GM20000 (cell line): ENCODE measurements around the gene EXOC6B.
A peak's percentile ranks its signal among the peaks of the same experiment; 100 is the strongest.

ENCODE experiments used
- DNase-seq: peaks from one replicate; pipeline ENCODE4 v3.0.0; 2012; ENCODE audit warnings: low spot score
- TF ChIP-seq, protein P1 (sequence below): IDR thresholded peaks from 2 replicates; pipeline ENCODE4 v1.5.1; 2012; ENCODE audit warnings: mild to moderate bottlenecking, control low read depth; ENCODE audit errors: extremely low read depth, missing control alignments

The EXOC6B gene

DNA sequence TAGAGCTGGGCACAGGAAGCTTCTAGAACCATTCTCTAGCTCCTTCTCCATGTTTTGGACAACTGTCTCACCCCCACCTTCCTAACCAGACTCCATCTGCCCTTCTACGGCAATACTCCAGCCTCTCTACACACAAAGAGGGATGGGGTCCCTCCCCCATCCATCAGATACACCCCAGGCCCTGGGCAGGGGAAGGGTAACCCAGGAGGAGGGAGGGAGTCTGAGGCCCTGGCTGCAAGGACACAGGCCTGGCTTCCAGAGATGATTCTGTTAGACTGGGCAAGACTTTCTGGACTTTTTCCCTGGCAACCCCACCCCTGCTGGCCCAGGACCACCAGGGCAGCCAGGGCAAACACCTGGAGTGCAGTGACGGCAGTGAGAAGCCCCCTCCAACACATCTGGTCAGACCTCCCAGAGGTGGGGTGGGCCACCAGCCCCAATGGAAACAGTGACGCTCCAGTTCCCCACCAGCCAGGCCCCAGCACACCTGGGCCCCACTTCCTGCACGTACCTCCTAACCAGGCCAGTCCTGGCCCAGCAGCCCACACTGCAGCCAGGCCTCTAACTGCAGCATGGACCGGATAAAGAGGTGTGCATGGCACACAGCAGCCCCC is 684.7 kb downstream of the EXOC6B start:
- TF ChIP-seq, protein P1, sequence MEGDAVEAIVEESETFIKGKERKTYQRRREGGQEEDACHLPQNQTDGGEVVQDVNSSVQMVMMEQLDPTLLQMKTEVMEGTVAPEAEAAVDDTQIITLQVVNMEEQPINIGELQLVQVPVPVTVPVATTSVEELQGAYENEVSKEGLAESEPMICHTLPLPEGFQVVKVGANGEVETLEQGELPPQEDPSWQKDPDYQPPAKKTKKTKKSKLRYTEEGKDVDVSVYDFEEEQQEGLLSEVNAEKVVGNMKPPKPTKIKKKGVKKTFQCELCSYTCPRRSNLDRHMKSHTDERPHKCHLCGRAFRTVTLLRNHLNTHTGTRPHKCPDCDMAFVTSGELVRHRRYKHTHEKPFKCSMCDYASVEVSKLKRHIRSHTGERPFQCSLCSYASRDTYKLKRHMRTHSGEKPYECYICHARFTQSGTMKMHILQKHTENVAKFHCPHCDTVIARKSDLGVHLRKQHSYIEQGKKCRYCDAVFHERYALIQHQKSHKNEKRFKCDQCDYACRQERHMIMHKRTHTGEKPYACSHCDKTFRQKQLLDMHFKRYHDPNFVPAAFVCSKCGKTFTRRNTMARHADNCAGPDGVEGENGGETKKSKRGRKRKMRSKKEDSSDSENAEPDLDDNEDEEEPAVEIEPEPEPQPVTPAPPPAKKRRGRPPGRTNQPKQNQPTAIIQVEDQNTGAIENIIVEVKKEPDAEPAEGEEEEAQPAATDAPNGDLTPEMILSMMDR: no peak
- no peak for DNase-seq

DNA sequence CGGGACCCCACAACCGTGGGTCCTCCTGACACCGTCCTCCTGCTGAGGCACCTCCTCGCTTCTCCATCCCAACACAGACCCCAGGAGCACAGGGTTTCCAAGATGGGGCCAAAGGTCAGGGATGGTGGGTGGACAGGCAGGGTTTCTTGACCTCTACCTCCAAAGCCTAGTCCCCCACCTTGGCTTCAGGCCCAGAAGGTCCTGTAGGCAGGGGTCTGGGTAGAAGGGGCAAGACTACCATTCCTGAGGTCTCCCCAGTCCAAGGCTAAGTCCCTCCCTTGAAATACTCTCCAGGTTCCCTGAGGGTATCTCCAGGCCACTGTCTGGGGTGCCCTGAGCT is 685.2 kb downstream of the EXOC6B start:
- TF ChIP-seq, protein P1: no peak
- no peak for DNase-seq

DNA sequence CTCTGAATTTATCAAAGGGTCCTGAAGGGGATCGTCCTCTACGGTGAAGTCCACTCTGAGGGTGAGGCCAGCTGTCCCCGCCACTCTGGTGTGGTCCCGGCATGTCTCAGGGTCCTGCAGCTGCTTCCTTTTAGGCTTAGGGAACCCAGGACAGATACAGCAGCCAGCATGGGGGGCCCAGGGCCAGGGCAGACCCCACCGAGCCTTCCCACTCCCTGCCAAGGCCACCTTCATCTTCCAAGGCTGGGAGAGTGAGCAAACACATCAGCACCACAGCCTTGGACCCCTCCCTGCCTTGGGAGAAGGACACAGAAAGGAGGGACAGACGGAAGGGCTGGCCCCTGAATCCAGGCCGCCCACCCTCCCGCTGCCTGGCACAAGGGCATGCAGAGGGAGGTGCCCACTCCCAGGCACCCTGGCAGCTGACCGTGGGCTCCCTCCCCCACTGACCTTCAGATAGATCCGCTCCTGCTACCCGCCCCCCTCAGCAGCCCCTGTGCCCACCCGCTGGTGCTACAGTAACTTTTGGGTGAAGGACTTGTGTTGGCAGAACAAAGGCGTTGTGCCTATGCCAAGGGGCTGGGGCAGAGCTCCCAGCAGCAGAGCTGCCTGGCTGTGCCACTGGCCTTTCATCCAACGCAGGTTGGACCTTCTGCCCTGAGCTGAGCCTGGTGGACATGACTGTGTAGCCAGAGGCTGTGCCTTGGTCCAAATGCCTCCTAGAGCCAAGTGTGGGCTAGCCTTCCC is 685.8 kb downstream of the EXOC6B start:
- TF ChIP-seq, protein P1: no peak
- DNase-seq: no peak

DNA sequence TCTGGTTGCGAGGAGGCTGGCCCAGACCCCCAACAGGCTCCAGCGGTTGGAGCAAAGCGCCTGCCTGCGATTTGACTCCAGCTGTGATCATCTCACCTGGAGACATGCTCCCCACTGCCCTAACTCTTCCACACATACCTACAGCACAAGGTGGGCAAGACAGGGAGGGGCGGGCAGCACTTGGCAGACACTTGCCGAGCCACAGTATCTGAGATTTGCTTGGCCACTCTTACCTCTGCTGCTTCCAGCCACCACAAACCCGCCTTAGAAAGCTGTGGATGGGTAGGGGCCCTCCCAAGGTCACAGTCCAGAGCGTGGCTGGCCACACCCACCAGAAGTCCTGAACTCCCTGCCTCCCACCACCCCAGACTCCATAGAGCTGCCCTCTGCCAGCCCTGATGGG is 686.4 kb downstream of the EXOC6B start:
- DNase-seq: no peak
- TF ChIP-seq, protein P1: no peak

DNA sequence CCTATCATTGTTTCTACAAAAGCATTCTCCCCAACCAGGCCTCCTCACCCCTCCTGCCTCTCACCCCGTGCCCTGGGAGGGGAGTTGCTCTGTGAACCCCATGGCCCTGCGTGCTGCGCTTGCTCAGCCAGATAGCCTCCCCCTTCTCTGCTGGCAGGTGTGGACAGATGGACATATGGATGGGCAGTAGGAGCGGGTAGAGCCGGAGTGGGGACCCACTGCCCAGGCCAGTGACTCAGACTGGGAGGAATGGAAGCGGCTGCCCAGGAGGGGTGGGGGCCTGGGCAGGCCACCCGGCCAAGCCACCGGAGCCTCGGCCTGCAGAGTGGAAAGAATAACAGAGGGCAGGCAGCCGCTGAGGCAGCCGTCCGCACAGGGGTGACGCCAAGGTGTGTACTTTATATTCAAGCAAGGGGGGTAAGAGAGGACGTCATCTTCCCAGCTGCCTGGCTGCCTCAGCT is 686.9 kb downstream of the EXOC6B start:
- TF ChIP-seq, protein P1: no peak
- no peak for DNase-seq

DNA sequence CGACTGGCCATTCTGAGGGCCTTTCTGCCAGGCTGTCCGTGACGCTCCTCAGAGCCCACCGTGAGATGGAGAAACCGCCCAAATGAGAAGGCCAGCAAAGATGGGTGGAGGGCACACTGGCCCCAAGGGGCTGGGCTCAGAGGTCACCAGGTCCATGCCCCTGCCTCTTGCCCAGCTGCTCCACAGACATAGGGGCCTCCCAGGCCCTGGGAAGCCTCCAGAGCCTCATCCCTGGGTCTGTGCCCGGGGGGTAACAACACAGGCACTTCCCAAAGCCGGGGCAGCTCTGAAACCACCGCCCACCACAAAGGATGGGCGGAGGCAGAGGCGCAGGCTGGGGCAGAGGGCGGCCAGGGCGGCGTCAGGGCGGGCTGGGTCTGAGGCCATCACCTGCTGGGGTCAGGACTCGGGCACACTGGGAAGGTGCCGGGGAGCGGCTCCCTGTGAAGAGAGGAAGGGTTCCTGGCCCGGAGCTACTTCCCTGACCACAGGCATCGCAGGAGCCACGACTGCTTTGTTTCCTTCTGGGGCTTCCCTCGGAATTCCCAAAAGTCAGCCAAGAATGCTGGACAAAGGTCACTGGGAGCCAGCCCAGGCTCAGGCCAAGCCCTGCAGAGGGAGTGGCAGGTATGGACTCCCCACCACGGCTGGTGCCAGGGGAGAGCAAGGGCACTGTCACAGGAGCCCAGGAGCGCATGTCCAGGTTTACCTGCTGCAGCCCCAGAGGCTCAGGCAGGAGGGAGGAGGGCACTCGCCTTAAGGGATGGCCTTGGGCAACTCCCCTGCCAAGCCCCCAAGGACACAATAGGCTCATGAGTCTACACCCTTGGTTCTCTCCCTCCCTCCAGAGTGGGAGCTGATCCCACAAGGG is 687.6 kb downstream of the EXOC6B start:
- TF ChIP-seq, protein P1: no peak
- no peak for DNase-seq

DNA sequence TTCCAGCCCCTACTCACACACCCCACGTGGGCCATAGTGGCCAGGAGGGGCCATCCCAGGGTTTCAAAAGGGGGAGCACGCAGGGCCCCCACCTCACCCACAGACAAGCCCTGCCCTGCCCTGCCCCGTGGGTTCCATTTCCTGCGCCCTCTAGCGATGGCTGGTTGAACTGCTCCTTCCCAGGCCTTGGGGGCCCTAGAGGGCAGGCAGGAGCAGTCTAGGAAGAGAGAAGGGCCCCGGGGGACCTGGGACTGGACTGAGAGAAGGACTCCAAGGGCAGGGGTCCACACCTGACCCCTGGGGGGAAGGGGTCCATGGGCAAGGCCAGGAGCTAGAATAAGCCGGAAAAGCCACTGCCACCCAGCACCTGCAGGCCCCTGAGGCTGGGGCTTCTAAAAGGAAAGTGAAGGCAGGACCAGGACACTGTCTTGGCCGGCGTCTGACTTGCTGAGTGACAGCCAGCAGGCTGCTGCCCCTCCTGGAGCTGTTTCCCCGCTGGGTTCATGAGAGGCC is 688.3 kb downstream of the EXOC6B start:
- peak; percentile 88 for DNase-seq
- TF ChIP-seq, protein P1: peak; percentile 77
